SH-SY5Y (cell line): ENCODE measurements around the gene KCTD13.

ENCODE experiments used
- GATA2 ChIP-seq: IDR thresholded peaks from 2 replicates; pipeline ENCODE4 v1.6.1; 2011; ENCODE audit warnings: mild to moderate bottlenecking, low read depth, low read length
- GATA3 ChIP-seq: IDR thresholded peaks from 2 replicates; pipeline ENCODE4 v1.6.1; 2011; ENCODE audit warnings: low read depth, mild to moderate bottlenecking, low read length, moderate library complexity

DNA sequence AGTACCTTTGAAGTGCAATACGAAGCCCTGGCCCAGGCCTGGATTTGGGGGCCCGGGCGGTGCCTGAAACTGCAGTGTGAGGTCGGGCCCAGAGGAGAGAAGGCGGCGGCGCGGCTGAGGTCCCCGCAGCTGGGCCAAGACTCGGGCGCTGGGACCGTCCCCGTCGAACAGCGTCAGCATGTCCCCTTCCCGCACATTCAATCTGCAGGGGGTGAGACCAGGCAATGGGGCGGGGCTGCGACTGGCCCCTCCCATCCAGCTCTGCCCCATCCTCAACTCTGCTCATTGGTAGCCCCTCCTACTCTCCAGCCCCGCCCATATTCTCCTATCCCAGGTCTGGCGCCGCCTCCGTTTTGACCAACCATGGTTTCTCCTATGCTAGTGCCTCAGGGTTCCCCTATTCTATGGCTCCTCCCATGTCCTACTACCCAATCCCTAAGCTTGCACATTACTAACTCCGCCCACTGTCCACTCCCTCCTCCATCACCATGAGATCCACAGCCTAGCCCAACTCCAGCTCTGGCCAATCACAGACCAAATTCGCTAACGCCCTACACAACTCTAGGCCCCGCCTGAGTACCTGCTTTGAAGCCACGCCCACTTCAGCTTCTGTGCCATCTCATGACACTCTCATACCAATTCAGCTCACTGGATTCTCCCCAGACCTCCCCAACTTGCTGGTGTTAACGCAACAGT lies 48.6 kb downstream of the KCTD13 start:
- TF ChIP-seq GATA2 = no peak
- no peak for TF ChIP-seq GATA3
